ENCODE results near the gene LYST. TPM values are rescaled to one million over a fixed set of nuclear protein-coding genes. Genes with fewer than 3 reads are reported as not detected.
"Not testable (repeated sequence)": the region's sequence is repeated elsewhere in the genome, so short reads cannot be mapped to it uniquely, and the experiment has no call there.

Gene LYST
- polyA plus RNA-seq, 3 donors: 3.1 to 9.4 (median 7.9) TPM

DNA sequence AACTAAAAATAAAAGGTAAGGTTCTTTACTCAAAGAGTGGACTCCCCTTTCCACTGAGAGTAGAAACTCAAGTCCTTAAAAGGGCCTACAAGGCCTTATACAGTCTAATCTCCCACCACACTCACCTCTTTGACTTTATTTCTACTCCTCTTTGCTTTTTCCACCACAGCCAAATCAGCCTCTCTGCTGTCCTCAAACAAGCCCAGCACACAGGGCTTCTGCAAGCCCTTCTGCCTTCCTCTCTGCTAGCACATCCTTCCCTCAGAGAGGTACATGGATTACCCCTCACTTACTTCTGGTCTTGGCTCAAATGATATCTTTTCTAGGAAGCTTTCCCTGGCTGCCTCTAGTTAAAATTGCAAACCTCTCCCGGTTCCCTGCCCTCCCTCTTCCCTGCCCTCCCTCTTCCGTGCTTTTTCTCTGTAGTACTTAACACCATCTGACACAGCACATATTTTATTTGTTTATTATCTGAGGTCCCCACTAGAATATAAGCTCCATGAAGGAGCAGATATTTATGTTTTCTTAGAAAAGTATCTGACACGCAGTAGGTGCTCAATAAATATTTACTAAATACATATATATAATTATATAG lies 1.7 kb downstream of the LYST start:
- 26 to 40% (median 26%) methylated on average over 2 to 3 of the region's 3 CpGs for WGBS, 3 donors
- H3K27ac ChIP-seq (ENCODE audit: low read depth, low read length): no peak overlapping the region

GRCh38 chr1:235864469-235864868 lies 2.2 kb downstream of the LYST start:
- WGBS, 3 donors: 79 to 95% (median 86%) methylated on average over 10 of the region's 10 CpGs
- no peak overlapping the region for H3K27ac ChIP-seq (ENCODE audit: low read depth, low read length)

DNA sequence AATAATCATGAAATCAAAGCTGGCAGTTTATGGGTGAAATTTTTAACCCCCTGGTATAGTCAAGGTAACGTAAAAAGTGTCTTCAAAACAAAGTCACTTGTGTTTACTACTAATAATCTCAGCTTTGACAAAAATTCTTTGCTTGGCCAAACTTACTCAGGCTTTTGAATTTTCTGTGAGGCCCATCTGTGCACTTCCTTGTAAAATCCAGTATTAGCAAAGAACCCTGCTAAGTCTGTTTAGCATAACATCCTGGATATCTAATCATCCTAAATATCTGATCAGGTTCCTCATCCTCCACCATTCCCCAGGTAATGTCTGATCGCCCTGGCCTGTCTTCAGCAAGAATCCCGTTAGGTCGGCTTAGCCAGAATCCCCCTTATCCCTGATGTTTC lies 3.0 kb downstream of the LYST start:
- H3K27ac ChIP-seq (ENCODE audit: low read depth, low read length): no peak overlapping the region
- WGBS, 3 donors: 73 to 97% (median 84%) methylated on average over 4 of the region's 4 CpGs

DNA sequence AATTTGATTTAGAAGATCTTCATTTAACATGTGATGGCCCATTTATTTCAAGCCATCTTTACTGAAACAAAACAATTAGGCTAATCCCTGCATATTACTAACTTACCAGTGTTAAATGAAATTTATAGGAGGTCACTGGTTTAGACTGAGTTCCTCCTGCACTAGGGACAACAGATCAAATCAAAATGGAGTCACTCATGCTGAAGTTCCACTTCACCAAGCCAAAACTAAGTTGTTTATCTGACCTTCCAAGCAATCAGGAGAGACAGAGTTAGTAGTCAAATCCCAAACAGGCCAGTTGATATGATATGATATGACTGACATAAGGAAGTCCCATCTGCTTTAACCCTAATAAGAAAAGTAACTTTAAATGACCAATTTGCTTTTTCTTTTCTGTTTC lies 4.8 kb downstream of the LYST start:
- no peak overlapping the region for H3K27ac ChIP-seq (ENCODE audit: low read depth, low read length)

DNA sequence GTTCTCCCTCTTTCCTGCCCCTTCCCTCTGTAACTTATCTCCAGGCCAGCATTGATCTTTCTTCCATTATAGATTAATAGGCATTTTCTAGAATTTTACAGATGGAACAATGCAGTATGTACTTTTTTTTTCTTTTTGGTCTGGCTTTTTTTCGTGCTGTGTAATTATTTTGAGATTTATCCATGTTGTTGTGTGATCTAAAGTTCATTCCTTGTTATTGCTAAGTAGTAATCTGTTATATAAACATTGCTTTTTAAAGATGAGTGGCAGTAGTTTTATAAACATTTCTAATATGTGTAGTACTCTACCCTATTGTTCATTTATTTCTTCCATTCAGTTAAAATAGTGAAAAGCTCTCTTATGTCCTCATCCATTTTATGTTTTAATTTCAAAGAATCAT lies 5.9 kb downstream of the LYST start:
- WGBS, 3 donors: 33 to 71% (median 64%) methylated on average over 1 of the region's 1 CpG
- H3K27ac ChIP-seq (ENCODE audit: low read depth, low read length): no peak overlapping the region

- H3K27ac ChIP-seq (ENCODE audit: low read depth, low read length): no peak overlapping the region
- WGBS, 3 donors: 59 to 71% (median 62%) methylated on average over 1 of the region's 1 CpG
These were observed 6.9 kb downstream of the LYST start for GRCh38 chr1:235859789-235860188.

DNA sequence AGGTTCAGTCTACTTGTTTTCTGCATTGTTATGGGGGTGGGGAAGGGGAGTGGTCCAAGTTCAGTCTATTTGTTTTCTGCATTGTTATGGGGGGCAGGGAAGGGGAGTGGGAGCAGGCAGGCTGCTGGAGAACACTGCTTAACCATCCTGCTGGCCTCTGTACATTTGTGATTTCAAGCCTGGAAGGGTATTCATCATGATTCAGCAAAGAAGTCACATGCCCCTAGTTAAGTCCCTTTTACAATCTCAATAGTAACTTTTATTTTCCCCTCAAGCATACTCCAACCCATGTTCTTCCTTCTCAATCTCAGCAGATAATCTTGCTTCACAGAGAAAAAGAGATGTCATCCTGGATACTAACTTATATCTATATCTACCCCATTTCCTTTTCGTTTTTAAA lies 7.9 kb downstream of the LYST start:
- WGBS, 3 donors: 55 to 83% (median 61%) methylated on average over 1 of the region's 1 CpG
- H3K27ac ChIP-seq (ENCODE audit: low read depth, low read length): no peak overlapping the region

DNA sequence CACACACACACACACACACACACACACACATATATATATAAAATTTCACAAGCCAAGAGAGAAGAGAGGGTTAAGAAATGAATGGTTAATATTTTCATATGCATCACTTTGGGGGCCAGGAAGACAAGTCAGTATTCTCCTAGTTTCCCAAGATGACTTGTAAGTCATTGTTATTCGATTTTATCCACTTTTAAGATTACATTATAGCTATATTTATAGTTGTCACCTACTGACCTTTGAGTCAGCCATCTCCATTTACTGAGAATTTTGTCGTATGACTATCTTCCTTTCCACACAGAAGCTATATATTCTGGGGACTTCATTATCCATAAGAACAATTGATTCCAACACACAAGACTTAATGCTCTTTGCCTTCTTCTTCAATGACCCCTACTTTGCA lies 8.9 kb downstream of the LYST start:
- H3K27ac ChIP-seq (ENCODE audit: low read depth, low read length): no peak overlapping the region
- 43 to 84% (median 55%) methylated on average over 2 of the region's 2 CpGs for WGBS, 3 donors

DNA sequence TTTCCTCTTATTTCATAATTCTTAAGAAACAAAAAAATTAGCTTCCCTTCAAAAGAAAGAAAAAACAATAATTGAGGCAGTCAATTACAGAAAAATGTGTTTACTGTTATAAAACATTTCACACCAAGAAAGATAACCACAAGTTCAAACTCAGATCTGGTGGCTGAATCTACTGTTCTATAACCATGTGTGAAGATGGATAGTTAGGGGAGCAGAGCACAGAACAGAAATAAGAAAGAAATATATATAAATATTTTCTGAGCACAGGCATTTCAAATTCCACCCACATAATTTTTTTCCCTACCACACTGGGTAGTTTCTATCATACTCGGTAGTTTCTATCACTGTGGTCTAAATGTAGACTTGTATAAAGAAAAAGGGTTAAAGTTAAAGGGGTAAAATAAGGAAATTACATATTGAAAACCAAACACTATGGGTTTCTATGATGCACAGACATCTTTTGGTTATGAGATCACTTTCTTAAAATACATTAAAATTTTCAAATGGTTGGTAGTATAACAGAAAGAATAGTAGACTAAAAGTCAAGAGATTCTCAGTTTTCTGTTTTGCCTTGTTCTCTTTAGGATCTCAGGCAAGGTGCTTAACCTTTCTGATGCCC lies 10.8 kb downstream of the LYST start:
- H3K27ac ChIP-seq (ENCODE audit: low read depth, low read length): no peak overlapping the region
- WGBS, 3 donors: 44 to 94% (median 74%) methylated on average over 1 of the region's 1 CpG

GRCh38 chr1:235854347-235854746 lies 12.4 kb downstream of the LYST start:
- WGBS, 3 donors: 76 to 88% (median 86%) methylated on average over 3 of the region's 3 CpGs
- H3K27ac ChIP-seq (ENCODE audit: low read depth, low read length): no peak overlapping the region

GRCh38 chr1:235853653-235854052 lies 13.1 kb downstream of the LYST start:
- WGBS, 3 donors: 69 to 83% (median 71%) methylated on average over 7 of the region's 7 CpGs
- no peak overlapping the region for H3K27ac ChIP-seq (ENCODE audit: low read depth, low read length)

- no peak overlapping the region for H3K27ac ChIP-seq (ENCODE audit: low read depth, low read length)
- whole genome bisulfite sequencing, 3 donors: 39 to 46% (median 39%) methylated on average over 3 of the region's 3 CpGs
These were observed 13.8 kb downstream of the LYST start for GRCh38 chr1:235852887-235853286.

DNA sequence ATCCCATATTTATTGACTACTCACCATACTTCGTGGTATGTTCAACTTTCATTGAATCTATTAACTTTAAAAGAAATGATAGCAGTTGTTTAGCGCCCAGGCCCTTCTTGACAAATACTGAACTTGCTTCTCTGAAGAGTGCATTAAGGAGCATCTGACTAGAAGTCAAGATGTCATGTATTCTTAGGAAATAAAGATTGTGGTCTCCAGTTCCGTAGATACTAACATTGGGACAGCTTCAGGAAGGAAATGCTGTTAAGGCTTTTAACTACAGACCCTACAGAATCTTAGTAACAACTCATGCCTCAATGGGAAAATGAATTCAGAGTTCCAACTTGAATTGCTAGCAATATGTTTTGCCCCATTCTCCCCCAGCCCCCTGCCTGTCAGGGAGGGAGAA lies 14.8 kb downstream of the LYST start:
- H3K27ac ChIP-seq (ENCODE audit: low read depth, low read length): no peak overlapping the region
- WGBS, 3 donors: 66 to 94% (median 73%) methylated on average over 3 of the region's 3 CpGs

DNA sequence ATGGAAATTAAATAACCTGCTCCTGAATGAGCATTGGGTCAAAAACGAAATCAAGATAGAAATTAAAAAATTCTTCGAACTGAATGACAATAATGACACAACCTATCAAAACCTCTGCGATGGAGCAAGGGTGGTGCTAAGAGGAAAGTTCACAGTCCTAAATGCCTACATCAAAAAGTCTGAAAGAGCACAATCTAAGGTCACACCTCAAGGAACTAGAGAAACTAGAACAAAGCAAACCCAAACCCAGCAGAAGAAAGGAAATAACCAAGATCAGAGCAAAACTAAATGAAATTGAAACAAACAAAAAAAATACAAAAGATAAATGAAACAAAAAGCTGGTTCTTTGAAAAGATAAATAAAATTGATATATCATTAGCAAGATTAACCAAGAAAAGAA lies 18.5 kb downstream of the LYST start:
- 75 to 90% (median 90%) methylated on average over 3 of the region's 3 CpGs for WGBS, 3 donors
- not testable (repeated sequence) for H3K27ac ChIP-seq (ENCODE audit: low read depth, low read length)

GRCh38 chr1:235845656-235846107 lies 21.0 kb downstream of the LYST start:
- H3K27ac ChIP-seq (ENCODE audit: low read depth, low read length): not testable (repeated sequence)
- WGBS, 3 donors: 55 to 76% (median 67%) methylated on average over 5 of the region's 5 CpGs

DNA sequence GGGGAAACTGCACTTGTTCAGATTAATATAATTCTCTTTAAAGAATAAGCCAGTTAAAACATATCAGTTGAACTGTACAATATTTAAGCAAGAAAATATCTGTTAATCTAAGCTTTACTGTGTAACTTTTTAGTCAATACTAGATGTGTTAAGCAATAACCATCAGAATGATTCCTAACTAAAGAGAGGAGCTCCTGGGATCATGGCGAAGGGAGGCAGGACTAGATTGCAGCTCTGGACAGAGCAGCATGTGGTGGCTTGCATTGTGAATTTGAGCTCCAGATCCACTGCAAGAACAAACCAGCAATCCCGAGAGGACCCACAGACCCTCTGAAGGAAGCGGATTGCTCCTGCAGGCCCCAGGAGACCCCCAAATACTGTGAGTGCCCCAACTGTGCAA lies 21.9 kb downstream of the LYST start:
- WGBS, 3 donors: 88 to 98% (median 90%) methylated on average over 3 of the region's 3 CpGs
- no peak overlapping the region for H3K27ac ChIP-seq (ENCODE audit: low read depth, low read length)

DNA sequence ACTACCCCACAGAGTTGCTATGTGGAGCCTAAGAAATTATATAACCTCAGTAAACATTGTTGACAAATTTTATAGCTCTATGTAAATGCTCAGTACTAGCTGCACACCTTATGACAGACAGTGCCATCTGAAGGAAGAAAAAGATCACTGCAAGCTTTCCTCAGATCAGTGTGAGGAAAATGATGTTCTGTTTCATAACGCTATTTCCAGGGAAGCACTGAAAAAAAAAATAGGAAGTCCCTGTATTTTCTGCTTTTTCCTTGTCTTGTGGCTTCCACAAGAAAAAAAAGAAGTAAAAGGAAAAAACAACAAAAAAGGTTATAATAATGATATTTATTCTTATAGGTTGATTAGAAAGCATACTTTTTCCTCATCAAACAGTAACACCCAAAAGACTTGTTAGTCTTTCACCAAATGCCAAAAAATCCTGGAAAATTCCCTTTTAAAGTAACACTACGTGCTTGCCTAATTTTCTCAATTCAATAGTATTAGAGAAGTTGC lies 23.2 kb downstream of the LYST start:
- H3K27ac ChIP-seq (ENCODE audit: low read depth, low read length): no peak overlapping the region
- WGBS, 3 donors: 27 to 45% (median 35%) methylated on average over 2 of the region's 2 CpGs

DNA sequence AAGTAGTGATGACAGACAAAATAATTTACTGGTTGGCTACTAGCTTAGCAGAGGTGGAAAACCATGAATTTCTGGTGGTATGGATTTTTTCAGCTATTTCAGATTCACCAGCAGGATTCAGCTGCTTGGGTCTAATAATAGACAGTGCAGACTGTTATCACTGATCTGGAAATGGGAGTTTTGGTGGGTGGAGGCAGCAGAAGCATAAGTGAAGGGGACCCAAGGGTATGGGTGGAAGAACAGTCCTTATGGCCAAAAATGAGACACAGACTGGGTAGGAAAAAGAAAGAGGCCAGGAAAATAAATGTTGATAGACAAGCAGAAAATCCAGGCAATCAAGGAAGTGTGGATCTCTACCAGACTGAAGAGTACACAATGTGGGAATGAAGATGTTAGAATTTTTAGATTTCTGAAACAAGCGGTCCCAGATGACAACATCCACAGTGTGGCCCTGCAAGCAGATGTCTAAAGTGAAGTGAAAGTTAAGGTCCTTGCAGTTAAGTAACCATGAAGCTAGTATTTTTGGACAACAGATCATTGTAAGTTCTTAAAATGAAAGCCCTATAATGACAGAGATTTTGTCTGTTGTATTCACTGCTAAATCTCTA lies 24.7 kb downstream of the LYST start:
- WGBS, 3 donors: 59 to 95% (median 67%) methylated on average over 1 of the region's 1 CpG
- H3K27ac ChIP-seq (ENCODE audit: low read depth, low read length): no peak overlapping the region

- H3K27ac ChIP-seq (ENCODE audit: low read depth, low read length): no peak overlapping the region
- 54 to 84% (median 58%) methylated on average over 1 of the region's 1 CpG for WGBS, 3 donors
These were observed 28.7 kb downstream of the LYST start for GRCh38 chr1:235838021-235838420.

DNA sequence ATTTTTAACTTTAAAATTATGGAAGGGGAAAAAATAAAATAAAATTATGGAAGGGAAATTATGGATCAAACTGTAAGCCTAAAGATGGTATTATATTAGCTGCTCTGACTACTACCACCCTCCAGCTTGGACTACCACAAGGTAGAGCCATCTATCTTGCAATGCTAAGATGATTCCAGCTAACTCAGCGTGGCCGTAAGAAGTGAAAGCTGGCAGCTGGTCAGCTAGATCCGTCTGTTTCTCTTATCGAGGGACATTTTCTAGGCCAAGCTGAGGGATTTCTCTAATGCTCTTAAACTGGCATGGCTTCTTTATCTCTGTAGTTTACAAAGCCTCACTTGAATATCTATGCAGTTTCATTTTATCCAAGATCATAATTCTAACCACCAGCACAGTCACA lies 31.5 kb downstream of the LYST start:
- H3K27ac ChIP-seq (ENCODE audit: low read depth, low read length): no peak overlapping the region
- WGBS, 3 donors: 10 to 34% (median 32%) methylated on average over 4 of the region's 4 CpGs

Measured in adipose tissue (tissue), 3 donors.